Measurements from ENCODE around the gene SEC61G.
A peak's percentile ranks its signal among the peaks of the same experiment; 100 is the strongest.

Gene SEC61G

DNA sequence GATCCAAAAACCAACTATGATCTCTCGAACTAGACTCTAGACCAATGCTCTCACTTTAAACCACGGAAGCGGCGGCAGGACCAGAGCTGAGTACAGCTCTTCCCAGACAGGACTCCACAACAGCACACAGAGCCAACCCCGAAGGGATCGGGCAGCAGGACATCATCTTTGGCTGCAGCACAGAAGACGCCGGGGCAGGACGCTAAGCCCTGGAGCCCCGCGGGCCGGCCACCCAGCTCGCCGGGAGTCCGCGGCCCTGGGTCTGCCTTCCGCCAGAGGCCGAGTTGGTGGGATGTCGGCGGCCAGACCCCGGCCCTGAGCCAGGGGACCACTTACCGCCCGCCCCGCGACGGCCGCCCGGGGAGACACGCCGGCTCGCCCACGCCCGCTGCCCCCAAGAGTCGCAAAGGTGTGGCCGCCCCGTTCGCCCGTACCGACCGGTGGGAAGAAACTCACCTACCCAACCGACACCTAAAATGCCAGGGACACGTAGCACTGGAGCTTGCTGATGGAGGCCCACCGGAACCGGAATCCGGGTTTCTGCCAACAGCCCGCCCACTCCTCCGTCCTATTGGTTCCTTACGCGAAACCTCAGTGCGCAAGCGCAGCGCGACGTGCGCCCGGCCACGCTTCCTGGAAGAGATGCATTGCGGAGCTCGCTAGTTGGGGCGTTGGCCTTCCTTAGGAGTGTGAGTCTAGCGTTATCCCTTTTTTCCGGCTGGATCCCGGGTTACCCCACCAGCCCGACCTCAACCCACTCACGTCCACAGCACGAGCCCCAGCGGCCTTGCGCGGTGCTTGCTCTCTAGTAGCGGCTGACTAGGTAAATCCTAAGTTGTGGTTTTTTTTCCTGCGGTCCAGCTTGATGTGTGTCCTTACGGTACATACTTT lies at the start of gene SEC61G:
Gene SEC61G, minus strand, starts transcription at position 510 of the 891 bp plus-strand sequence. CDS start 1,623 bp downstream, outside the sequence.
- peak; percentile 97 for DNase-seq

- DNase-seq, result no peak
These were observed 43.8 kb upstream of the SEC61G start for GRCh38 chr7:54802841-54803240.

DNA sequence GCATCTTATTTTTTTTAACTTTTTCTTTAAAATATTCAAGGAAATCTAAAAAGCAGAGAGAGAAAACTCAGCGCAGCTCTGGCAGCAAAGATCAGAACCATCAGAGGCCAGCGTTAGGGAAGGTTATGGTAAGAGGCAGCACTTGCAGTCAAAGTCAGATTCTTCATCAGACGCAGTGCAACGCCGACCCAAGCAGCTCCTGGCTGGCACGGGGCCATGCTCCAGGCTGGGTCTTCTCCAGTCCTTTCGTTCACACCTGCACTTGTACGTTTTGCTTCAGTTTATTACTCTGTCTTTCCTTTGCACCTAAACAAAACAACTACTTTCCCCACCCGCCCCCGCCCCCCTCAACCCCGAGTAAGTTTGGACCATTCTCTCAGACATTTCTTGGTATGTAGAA lies 43.1 kb upstream of the SEC61G start:
- no peak for DNase-seq

DNA sequence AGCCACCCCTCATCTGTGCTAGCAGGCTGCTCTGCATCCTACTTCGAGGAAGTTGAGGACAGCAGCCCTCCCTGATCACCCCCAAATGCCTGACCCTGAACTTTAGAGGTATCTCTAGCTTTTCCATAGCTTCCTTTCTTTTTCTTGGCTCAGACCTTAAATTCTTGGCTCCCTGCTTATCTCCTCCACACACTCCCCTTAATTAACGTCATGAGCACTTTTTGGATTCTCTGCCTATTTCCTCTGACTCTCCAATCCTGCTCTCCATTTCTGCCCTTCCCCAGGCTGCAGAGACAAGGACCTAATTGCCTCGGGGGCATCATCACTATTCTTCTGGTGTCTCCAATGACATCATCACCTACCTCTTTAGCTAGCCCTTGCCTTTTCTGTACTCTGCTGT lies 40.8 kb upstream of the SEC61G start:
- DNase-seq, result no peak

- DNase-seq, result no peak
These were observed 39.5 kb upstream of the SEC61G start for GRCh38 chr7:54798530-54798929.

GRCh38 chr7:54796853-54797252 lies 37.8 kb upstream of the SEC61G start:
- DNase-seq, result no peak

DNA sequence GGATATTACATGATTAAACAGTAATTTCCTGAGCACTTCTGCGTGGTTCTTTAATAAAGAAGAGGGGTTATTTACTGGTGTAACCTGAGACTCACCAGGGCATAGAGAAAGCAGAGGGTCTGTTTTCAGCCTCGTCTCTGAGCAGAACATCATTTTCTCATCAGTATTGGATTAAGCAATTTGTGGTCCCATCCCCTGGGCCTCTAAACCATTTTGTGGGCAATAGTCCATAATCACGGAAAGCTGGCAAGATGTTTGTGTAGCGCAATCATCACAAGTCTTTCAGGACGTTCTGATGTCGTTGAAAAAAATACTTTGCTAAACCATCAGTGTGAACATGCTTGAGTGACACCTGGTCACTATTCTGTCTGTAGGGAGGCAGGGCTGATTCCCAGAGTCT lies 37.1 kb upstream of the SEC61G start:
- DNase-seq, result peak; percentile 18

GRCh38 chr7:54792383-54792782 lies 33.4 kb upstream of the SEC61G start:
- no peak for DNase-seq

DNA sequence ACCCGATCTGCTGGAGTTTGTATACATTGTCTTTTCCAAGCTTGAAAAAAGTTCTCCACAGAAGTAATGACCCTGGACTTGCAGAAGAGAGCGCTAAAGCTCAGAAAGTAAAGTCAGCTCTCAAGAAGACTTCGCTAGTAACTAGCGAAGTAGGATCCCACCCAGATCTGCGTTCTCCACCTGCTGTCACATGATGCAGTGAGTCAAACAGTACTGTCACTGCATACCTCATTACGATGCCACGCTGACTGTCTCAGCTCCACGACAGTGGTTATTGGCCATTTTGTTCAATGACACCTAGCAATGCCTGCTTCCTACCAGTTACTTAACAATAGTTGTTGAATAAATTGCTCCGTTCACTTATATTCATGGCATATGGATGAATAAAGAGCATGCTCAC lies 29.7 kb upstream of the SEC61G start:
- peak; percentile 62 for DNase-seq

- DNase-seq, result no peak
These were observed 26.2 kb upstream of the SEC61G start for GRCh38 chr7:54785261-54785660.

DNA sequence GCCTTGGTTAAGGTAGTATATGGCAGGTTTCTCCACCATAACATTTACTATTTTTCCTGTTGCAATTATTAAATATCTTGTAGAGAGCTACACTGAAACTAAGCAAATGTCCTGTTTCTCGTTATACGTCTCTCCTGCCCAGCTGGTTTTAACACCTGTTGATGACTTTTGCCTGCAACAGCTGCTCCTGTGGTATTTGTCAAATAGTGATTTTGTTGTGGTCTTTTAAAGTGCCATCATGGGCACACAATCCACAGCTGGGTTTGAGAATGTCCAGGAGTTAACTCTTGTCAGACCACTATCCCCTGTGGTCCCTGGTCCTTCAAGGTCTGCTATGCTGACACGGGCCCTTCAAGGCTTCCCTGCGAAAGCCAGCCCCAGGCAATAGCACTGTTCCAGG lies 24.9 kb upstream of the SEC61G start:
- no peak for DNase-seq

GRCh38 chr7:54782829-54783228 lies 23.8 kb upstream of the SEC61G start:
- DNase-seq, result no peak

GRCh38 chr7:54782314-54782713 lies 23.3 kb upstream of the SEC61G start:
- DNase-seq, result no peak

DNA sequence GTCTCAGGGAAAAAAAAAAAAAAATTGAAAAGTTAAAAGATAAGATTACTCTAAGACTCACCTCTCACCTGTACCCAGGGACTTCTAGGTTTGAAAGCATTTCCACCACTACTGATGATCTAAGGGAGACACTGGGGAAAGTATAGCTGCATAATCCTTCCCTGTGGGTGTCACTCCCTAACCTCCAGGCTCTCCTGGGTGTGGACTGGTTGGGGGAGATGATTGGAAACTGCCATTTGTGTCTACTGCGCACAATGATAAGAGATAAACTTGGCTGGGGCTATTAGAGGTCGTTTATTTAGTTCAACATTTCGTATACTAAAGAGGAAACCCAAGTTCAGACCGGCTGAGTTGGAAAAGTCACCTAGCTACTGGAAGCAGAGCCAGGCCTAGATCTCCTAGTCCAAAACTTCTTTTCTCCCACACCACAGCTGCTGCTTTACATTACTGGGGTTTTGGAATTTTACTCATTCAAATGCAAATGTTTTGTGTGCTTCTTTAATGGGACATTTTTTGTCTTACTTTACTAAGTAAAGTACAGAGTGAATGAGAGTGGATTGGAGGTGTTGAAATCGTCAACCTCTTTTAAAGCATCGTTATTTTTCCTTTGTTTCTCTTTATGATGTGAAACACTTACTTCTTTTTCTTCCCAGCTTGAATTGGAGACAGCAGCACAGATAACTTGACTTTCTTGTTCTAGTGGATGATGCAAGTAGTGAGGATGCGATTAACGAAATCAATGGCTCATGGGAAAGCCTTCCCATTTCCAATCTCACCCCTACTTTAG lies 22.3 kb upstream of the SEC61G start:
- DNase-seq, result no peak

DNA sequence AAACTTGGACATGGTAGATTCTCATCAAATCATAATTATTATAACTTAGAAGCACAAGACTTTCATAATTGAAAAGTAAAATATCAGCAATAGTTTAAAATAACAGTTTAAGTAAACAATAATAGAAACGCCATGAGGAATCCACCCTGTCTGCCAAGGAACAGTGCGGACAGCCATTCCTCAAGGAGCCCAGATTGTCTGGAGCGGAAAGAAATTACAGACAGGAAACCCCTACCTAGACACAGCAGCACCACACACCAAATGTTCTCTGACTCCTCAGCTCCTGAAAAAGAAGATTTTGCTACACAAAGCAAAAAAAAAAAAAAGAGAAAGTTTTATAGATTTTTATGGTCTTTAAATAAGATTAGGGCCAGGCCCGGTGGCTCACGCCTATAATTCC lies 21.5 kb upstream of the SEC61G start:
- no peak for DNase-seq

- no peak for DNase-seq
These were observed 19.9 kb upstream of the SEC61G start for GRCh38 chr7:54778696-54779540.

DNA sequence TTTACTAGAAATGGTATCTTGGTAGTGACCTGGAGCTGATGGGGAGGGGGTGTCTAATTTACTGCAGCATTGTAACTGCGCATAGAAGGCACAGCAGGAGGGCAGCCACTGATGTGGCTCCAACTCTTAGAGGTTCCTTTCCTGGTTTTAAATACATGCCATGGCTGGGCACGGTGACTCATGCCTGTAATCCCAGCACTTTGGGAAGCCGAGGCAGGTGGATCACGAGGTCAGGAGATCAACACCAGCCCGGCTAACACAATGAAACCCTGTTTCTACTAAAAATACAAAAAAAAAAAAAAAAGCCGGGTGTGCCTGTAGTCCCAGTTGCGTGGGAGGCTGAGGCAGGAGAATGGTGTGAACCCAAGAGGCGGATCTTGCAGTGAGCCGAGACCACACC lies 19.2 kb upstream of the SEC61G start:
- DNase-seq, result no peak

GRCh38 chr7:54774785-54775740 lies 16.1 kb upstream of the SEC61G start:
- DNase-seq, result peak; percentile 48

- DNase-seq, result peak; percentile 90
These were observed 14.7 kb upstream of the SEC61G start for GRCh38 chr7:54773472-54774399.

GRCh38 chr7:54769203-54769602 lies 10.2 kb upstream of the SEC61G start:
- no peak for DNase-seq

DNA sequence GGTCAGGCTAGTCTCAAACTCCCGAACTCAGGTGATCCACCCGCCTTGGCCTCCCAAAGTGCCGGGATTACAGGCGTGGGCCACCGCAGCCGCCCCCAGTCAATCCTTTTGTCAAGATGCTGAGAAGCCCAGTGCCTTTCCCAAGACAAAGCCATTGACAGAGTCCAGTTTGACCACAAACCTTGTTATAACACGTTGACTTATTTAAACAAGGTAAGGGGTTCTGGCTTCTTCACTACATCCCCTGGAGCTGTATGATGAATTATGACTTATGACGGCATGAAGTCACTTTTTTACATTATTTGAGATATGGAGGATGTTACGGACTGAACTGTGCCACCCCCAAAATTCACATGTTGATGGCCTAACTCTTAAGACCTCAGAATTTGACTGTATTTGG lies 5.8 kb upstream of the SEC61G start:
- DNase-seq, result no peak
